Right cardiac atrium (tissue), 5 donors: ENCODE results near the gene GCNT2. TPM values are rescaled to one million over a fixed set of nuclear protein-coding genes. Genes with fewer than 3 reads are reported as not detected.

Experiments used
- ATAC-seq, 2 donors: fragments of 200-7000 bp; cut with Tn5 transposase; one replicate each; pipeline versions ENCODE4 v1.8.0 to v1.9.1; 2020; ENCODE audit warnings: moderate library complexity in 2 of 2, mild to moderate bottlenecking in 1 of 2
- DNase-seq, 3 donors: peaks; one replicate each; pipeline ENCODE4 v3.0.0-alpha.2; 2020
- H3K27ac ChIP-seq: one replicate; pipeline ENCODE4 v1.5.1; 2013; ENCODE audit warnings: mild to moderate bottlenecking, low read length, control low read depth, moderate library complexity
- H3K27me3 ChIP-seq: one replicate; pipeline ENCODE4 v1.6.1; 2013; ENCODE audit not compliant: control insufficient read depth, insufficient read depth
- H3K4me1 ChIP-seq: one replicate; pipeline ENCODE4 v1.6.1; 2013; ENCODE audit warnings: low read length; ENCODE audit not compliant: control insufficient read depth, insufficient read depth
- H3K4me3 ChIP-seq: one replicate; pipeline ENCODE4 v1.5.1; 2013; ENCODE audit warnings: low read length, control low read depth
- H3K9me3 ChIP-seq: one replicate; pipeline ENCODE4 v1.6.1; 2013; ENCODE audit warnings: low read length; ENCODE audit not compliant: control insufficient read depth
- WGBS: extraction: QIAGEN DNeasy Blood & Tissue Kit; methylation state at CpG from one replicate; pipeline ENCODE4 v1.1.7; 2013; 5-methylcytosine and 5-hydroxymethylcytosine counted together
- intact Hi-C, 4 donors: fragments of 100-400 bp; cut with DNase I; formaldehyde crosslinking; loops; one replicate each; pipeline versions ENCODE4 v1.11.0 to v1.14.0; 2022 to 2023
- polyA plus RNA-seq: library from polyadenylated mRNA; stranded (reverse); fragments of 200-250 nt; gene quantifications from one replicate; pipeline ENCODE4 v1.2.3, GENCODE V29; 2013
- total RNA-seq, 4 donors: library from RNA; stranded (reverse); fragmentation: NEBNext Ultra II Directional; extraction: Animal tissue kit (Norgen Biotek cat#: 25700); gene quantifications; one replicate each; pipeline ENCODE4 v1.2.1, GENCODE V29; 2021
- donor health status: healthy with polysubstance abuse.
- donor health status: DM: no; HTN: yes; CAD: no.
- donor health status: DM: no; HTN: no; CAD: no.
- donor health status: DM: no; HTN: yes; CAD: no; lungs with severe emphysema.
- donor health status: DM: yes; HTN: yes; CAD: no.

Gene GCNT2
- total and polyA plus RNA-seq, 5 donors = 3.4 to 10.4 (median 6.9) TPM

DNA sequence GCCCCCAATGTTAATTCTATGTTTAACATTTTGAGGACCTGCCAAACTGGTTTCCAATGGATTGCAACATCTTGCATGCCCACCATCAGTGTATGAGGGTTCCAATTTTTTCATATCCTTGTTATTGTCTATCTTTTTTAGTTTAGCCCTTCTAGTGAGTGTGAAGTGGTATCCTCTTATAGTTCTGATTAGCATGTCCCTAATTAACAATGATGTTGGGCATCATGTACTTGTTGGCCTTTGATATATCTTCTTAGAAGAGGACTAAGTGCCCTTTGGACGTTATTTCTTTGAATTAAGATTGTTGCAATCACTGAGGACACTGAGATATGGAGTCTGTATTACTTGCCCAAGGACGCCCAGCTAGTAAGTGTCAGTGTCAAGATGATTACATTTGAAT, 22.3 kb downstream of the GCNT2 start:
- Histone ChIP-seq H3K27me3 (no peaks in the 10 kb centered on the region), H3K9me3 (no peaks in the 10 kb centered on the region), H3K4me3 (no peak overlapping the region), H3K27ac (no peak overlapping the region), H3K4me1 (no peaks in the 10 kb centered on the region)
- intact Hi-C loops = no loop called here
- no peak for ATAC-seq
- WGBS = 67% methylated on average over 2 of the region's 2 CpGs
- DNase-seq = no peak

DNA sequence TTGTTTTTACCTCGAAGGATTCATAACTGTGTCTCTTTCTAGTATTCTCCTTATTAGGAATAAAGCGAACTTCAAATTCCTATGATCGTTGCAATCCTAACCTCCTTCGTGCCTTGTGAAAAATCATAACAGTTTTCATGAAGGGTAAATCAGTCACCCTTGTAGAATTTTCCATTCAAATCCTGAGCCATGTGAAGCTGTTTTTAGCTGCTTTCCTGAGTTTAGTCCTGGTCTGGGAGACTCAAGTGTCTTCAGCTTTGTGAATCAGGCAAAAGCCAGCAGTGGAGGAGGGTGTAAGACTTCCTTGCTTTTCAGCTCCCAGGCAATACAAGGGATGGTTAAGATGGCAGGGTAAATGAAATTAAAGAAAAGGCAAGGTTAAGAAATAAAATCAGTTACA, 24.3 kb downstream of the GCNT2 start:
- H3K27ac ChIP-seq = no peak overlapping the region
- 74% methylated on average over 4 of the region's 4 CpGs for WGBS
- no peaks in the 10 kb centered on the region for H3K4me1 ChIP-seq
- ATAC-seq = no peak
- no peaks in the 10 kb centered on the region for H3K27me3 ChIP-seq
- no peak for DNase-seq
- intact Hi-C loops = no loop called here
- H3K9me3 ChIP-seq = no peaks in the 10 kb centered on the region
- H3K4me3 ChIP-seq = no peak overlapping the region

DNA sequence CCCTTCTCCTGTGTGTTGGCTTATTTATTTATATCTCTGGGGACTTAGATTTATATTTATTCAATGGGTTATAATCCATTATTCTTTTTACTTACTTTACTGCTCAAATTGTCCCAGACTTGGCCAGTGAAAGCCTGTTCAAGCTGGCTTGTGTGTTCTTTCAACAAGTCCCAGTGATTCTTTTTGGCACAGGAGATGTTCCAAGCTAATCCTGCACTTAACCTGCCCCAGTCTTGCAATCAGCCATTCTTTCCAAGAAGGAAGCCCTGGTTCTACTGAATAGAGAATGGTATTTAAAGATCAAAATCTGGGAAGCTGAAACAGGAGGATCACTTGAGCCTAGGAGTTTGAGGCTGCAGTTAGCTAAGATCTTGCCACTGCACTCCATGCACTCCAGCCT, 26.7 kb downstream of the GCNT2 start:
- no peak overlapping the region for H3K4me3 ChIP-seq
- intact Hi-C loops = no loop called here
- H3K4me1 ChIP-seq = no peaks in the 10 kb centered on the region
- no peak overlapping the region for H3K27ac ChIP-seq
- DNase-seq (no peak), ATAC-seq (no peak)
- H3K9me3 ChIP-seq = no peaks in the 10 kb centered on the region
- H3K27me3 ChIP-seq = no peaks in the 10 kb centered on the region

DNA sequence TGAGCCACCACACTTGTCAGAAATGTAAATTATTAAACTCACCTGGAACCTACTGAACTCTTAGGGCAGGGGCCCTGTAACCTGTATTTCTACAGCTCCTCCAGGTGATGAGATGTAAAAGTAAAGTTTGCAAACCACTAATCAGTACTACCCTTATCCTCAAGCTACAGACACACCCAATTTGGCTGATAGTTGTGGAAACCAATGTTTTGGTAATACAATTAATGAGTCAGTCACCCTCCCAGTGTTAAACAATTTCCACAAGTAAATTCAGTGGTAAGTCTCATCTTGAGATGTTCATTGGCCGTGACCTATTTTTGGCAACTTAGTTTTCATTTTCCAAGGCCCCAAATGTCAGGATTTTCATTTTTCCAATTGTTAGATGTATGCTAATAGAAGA, 29.6 kb downstream of the GCNT2 start:
- WGBS = 95% methylated on average over 1 of the region's 1 CpG
- peaks cover 2% of the 10 kb centered on the region for H3K4me1 ChIP-seq
- ATAC-seq = no peak

DNA sequence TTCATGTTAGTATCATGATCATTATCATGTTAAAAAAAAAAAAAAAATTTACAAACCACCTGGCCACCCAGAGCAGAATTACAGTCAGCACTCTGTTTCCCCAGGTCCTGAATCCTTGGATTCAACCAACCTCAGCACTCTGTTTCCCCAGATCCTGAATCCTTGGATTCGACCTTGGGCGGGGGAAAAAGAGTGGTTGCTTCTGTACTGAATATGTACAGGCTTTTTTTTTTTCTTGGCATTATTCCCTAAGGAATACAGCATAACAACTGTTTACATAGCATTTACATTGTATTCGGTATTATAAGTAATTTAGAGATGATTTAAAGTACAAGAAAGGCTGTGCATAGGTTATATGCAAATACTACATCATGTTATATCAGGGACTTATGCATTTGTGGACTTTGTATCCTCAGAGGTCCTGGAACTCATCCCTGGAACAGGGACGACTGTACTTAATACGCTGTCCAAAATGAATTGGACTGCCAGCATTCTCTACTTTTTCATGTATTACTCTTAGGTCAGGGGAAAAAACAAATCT, 31.2 kb downstream of the GCNT2 start:
- H3K4me3 ChIP-seq = no peak overlapping the region
- intact Hi-C loops = no loop called here
- H3K4me1 ChIP-seq = peaks cover 2% of the 10 kb centered on the region
- no peak for ATAC-seq
- no peaks in the 10 kb centered on the region for H3K27me3 ChIP-seq
- DNase-seq = no peak
- 73% methylated on average over 5 of the region's 5 CpGs for WGBS
- no peaks in the 10 kb centered on the region for H3K9me3 ChIP-seq
- no peak overlapping the region for H3K27ac ChIP-seq

More for the DNA sequence above, 29.6 kb downstream of the GCNT2 start:
- Histone ChIP-seq H3K27me3 (no peaks in the 10 kb centered on the region), H3K27ac (no peak overlapping the region), H3K9me3 (no peaks in the 10 kb centered on the region), H3K4me3 (no peak overlapping the region)
- intact Hi-C loops = no loop called here
- DNase-seq = no peak

DNA sequence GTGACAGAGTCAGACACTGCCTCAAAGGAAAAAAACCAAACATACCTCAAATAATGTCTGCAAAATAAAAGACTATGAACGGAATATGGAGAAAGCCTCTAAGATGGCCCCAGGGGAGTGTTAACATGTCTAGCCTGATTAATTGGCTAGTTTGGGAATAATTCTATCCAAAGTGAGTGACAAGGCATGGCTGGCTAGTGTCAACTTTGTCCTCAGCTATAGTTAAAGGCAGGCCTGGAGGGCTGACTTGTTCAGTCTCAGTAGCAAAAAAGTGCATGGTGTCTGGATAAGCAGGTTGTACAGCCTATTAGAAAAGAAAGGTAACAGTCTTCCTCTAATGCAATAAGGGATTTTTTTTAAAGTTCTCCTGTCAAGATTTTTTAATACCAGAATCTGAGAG, 32.7 kb downstream of the GCNT2 start:
- DNase-seq (no peak), ATAC-seq (no peak)
- WGBS = 81% methylated on average over 1 of the region's 1 CpG
- no peak overlapping the region for H3K4me3 ChIP-seq
- H3K4me1 ChIP-seq = peaks cover 2% of the 10 kb centered on the region
- intact Hi-C loops = no loop called here
- H3K27ac ChIP-seq = no peak overlapping the region
- H3K9me3 ChIP-seq = no peaks in the 10 kb centered on the region
- no peaks in the 10 kb centered on the region for H3K27me3 ChIP-seq

DNA sequence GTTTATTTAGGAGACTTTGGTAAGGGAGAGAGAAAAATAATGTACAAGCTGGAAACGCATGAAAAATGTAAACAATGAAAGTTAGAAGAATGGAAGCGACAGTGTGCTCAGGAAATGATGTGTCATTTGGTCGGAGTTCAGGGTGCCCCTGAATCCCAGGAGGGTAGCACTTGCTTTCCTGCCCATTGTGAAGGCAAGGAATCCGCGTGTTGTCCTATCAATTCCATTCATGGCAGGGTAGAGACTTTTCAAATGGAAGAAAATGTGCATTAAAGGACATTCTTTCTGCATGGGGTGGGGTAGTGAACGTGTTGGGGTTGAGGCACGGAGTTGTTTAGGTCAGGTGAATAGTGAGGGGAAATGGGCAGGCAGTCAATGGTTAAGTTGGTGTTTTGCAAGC, 33.7 kb downstream of the GCNT2 start:
- DNase-seq = no peak
- Histone ChIP-seq H3K9me3 (no peaks in the 10 kb centered on the region), H3K27me3 (no peaks in the 10 kb centered on the region), H3K27ac (no peak overlapping the region), H3K4me3 (no peak overlapping the region), H3K4me1 (peaks cover 2% of the 10 kb centered on the region)
- WGBS = 54% methylated on average over 7 of the region's 7 CpGs
- ATAC-seq = no peak
- intact Hi-C loops = no loop called here

DNA sequence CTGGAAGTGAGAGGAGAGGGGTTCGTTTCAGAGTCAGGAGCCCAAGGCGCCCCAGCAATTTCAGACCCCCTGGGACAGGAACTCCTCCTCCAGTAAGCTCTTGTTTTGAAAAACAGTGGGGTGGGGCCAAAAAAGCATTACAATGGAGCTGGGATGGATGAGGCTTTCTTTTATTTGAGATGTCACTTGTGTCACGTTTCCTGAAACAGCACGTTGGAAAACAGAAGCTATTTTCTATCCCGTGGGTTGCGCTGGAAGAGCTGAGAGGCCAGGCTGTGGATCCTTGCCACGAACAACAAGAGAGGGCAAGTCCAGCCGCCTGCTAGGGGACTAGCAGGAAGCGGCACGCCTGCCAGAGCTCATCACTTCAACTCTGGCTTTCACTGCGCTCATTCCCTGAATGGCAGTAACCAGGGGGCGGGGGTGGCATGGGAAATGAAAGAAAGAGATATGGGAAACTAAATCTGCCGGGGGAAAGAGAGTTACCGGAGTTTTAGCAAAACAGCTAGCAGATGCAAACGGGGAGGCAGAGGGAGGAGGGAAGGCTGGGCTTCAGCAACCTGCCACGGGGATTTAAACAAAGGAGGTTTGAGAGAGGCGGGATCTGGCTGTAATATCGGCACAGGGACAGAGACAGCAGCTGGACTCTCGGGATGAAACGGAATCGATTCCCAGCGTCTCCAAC, 34.6 kb downstream of the GCNT2 start:
- WGBS = 10% methylated on average over 22 of the region's 22 CpGs
- peak overlapping the region; percentile 4 for H3K27ac ChIP-seq
- intact Hi-C loops = no loop called here
- no peaks in the 10 kb centered on the region for H3K9me3 ChIP-seq
- no peaks in the 10 kb centered on the region for H3K27me3 ChIP-seq
- ATAC-seq (peak; percentile 91 to 96), DNase-seq (peak; percentile 65 to 86 (median 80))
- peak overlapping the region; percentile 41 for H3K4me3 ChIP-seq
- peaks cover 2% of the 10 kb centered on the region for H3K4me1 ChIP-seq

DNA sequence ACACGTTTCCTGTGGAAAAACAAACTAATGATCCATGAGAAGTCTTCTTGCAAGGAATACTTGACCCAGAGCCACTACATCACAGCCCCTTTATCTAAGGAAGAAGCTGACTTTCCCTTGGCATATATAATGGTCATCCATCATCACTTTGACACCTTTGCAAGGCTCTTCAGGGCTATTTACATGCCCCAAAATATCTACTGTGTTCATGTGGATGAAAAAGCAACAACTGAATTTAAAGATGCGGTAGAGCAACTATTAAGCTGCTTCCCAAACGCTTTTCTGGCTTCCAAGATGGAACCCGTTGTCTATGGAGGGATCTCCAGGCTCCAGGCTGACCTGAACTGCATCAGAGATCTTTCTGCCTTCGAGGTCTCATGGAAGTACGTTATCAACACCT, 35.4 kb downstream of the GCNT2 start:
- Histone ChIP-seq H3K27ac (no peak overlapping the region), H3K27me3 (no peaks in the 10 kb centered on the region), H3K9me3 (no peaks in the 10 kb centered on the region), H3K4me1 (peaks cover 2% of the 10 kb centered on the region), H3K4me3 (no peak overlapping the region)
- WGBS = 32% methylated on average over 6 of the region's 6 CpGs
- peak in 1 of 2 donors; percentile 38 for ATAC-seq
- intact Hi-C loops = no loop called here
- no peak for DNase-seq

DNA sequence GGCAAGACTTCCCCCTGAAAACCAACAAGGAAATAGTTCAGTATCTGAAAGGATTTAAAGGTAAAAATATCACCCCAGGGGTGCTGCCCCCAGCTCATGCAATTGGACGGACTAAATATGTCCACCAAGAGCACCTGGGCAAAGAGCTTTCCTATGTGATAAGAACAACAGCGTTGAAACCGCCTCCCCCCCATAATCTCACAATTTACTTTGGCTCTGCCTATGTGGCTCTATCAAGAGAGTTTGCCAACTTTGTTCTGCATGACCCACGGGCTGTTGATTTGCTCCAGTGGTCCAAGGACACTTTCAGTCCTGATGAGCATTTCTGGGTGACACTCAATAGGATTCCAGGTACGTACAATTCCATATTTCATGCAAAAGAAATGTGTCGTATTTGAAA, 35.8 kb downstream of the GCNT2 start:
- H3K9me3 ChIP-seq = no peaks in the 10 kb centered on the region
- no peaks in the 10 kb centered on the region for H3K27me3 ChIP-seq
- DNase-seq (no peak), ATAC-seq (no peak)
- WGBS = 63% methylated on average over 6 of the region's 6 CpGs
- H3K4me1 ChIP-seq = peaks cover 2% of the 10 kb centered on the region
- H3K27ac ChIP-seq = no peak overlapping the region
- intact Hi-C loops = no loop called here
- no peak overlapping the region for H3K4me3 ChIP-seq

DNA sequence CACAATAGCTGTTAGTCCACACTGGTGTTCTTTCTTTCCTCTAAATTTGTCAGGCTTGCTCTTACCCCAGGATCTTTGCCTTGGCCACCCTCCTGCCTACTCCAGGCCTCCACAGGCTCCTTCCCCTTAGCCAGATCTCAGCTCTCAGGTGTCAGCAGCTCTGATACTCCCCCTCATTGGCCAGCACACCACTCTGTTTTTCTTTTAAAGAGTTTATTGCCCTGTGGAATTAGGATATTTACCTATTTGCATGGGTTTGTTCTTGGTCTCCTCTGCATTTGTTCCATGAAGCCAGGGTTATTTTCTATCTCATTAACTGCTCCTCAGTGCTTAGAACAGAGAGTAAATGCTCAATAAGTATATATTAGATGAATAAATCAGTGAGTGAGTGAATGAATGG, 36.8 kb downstream of the GCNT2 start:
- H3K4me3 ChIP-seq = no peak overlapping the region
- intact Hi-C loops = no loop called here
- no peaks in the 10 kb centered on the region for H3K27me3 ChIP-seq
- H3K27ac ChIP-seq = no peak overlapping the region
- H3K9me3 ChIP-seq = no peaks in the 10 kb centered on the region
- no peak for DNase-seq
- no peak for ATAC-seq
- H3K4me1 ChIP-seq = peaks cover 2% of the 10 kb centered on the region

DNA sequence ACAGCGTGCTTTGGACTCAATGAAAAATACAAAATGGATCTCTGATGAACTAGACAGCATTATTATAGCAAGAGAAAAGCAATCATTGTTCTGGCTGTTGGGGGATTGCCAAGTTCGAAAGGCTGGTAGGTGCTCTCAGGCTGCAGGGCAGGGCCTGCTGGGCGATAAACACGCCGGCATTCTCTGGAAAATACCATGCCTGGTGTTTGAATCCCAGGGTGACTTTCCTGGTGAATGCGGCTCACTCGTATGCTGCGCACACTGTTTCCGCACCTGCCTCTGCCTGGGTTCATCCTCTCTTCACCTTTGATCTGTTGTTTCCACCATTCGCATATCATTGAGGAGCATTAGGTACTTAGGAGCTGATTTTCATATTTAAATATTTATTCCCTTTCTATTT, 37.4 kb downstream of the GCNT2 start:
- no peak for DNase-seq
- no peak for ATAC-seq
- Histone ChIP-seq H3K4me1 (peaks cover 2% of the 10 kb centered on the region), H3K4me3 (no peak overlapping the region), H3K27me3 (no peaks in the 10 kb centered on the region), H3K9me3 (no peaks in the 10 kb centered on the region), H3K27ac (no peak overlapping the region)
- 76% methylated on average over 10 of the region's 10 CpGs for WGBS
- intact Hi-C loops = no loop called here
